HEK293T (cell line): Measurements from ENCODE around the gene ACSL5.

Source experiments
- ARNT ChIP-seq: fragments of 450-650 bp; IDR thresholded peaks from 2 replicates; pipeline ENCODE4 v1.6.1; 2017; ENCODE audit warnings: mild to moderate bottlenecking
- ELF4 ChIP-seq: fragments of 450-650 bp; IDR thresholded peaks from 2 replicates; pipeline ENCODE4 v1.6.1; 2017; ENCODE audit warnings: antibody characterized with exemption
- FOXK2 ChIP-seq: fragments of 450-650 bp; IDR thresholded peaks from 2 replicates; pipeline ENCODE4 v1.6.1; 2016; ENCODE audit warnings: mild to moderate bottlenecking
- FOXM1 ChIP-seq: fragments of 450-650 bp; IDR thresholded peaks from 2 replicates; pipeline ENCODE4 v1.6.1; 2017; ENCODE audit warnings: mild to moderate bottlenecking, borderline replicate concordance
- HDGF ChIP-seq: fragments of 450-650 bp; IDR thresholded peaks from 2 replicates; pipeline ENCODE4 v1.6.1; 2017; ENCODE audit warnings: antibody characterized with exemption, borderline replicate concordance
- NFRKB ChIP-seq: fragments of 450-650 bp; IDR thresholded peaks from 2 replicates; pipeline ENCODE4 v1.6.1; 2016; ENCODE audit warnings: mild to moderate bottlenecking, moderate library complexity
- PKNOX1 ChIP-seq: fragments of 450-650 bp; IDR thresholded peaks from 2 replicates; pipeline ENCODE4 v1.6.1; 2016
- SP1 ChIP-seq: fragments of 450-650 bp; IDR thresholded peaks from 2 replicates; pipeline ENCODE4 v1.6.1; 2017
- SUZ12 ChIP-seq: fragments of 450-650 bp; IDR thresholded peaks from 2 replicates; pipeline ENCODE4 v1.6.1; 2016; ENCODE audit warnings: mild to moderate bottlenecking
- TARDBP ChIP-seq: fragments of 450-650 bp; IDR thresholded peaks from 2 replicates; pipeline ENCODE4 v1.6.1; 2016
- ZNF384 ChIP-seq: fragments of 450-650 bp; IDR thresholded peaks from 2 replicates; pipeline ENCODE4 v1.6.1; 2016

GRCh38 chr10:112424651-112425050 is 50.7 kb downstream of the ACSL5 start:
- no peak for TF ChIP-seq PKNOX1
- TF ChIP-seq TARDBP, result no peak
- no peak for TF ChIP-seq SP1
- no peak for TF ChIP-seq FOXM1
- no peak for TF ChIP-seq SUZ12
- no peak for TF ChIP-seq ZNF384
- TF ChIP-seq HDGF, result no peak
- no peak for TF ChIP-seq ARNT
- TF ChIP-seq NFRKB, result no peak
- TF ChIP-seq ELF4, result no peak
- no peak for TF ChIP-seq FOXK2
